Measurements from ENCODE around the gene PPARA. TPM values are rescaled to one million over a fixed set of nuclear protein-coding genes. Genes with fewer than 3 reads are reported as not detected.
"Not testable (repeated sequence)": the region's sequence is repeated elsewhere in the genome, so short reads cannot be mapped to it uniquely, and the experiment has no call there.

The PPARA gene
- total RNA-seq, 1 experiment from 2014 or later: 3.4 TPM

DNA sequence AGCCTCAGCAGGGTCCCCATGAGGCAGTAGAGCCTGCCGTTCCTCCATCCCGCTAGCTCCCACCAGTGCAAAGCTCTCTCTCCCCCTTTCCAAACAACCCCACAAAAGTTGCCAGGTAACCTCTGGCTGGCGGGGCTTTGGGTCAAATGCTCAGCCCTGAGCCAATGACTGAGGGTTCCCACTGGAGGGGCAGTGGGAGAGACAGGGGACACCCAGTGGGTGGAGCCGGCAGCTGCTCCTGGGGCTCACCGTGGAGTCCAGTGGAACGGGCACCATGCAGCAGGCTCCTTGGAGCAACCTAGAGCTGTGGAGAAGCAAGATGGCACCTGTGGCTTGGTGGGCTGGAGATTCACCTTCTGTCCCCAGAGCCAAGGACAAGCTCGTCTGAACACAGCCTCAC is 25.0 kb upstream of the PPARA start:
- no peak for DNase-seq (ENCODE audit: extremely low read depth, low read depth)

DNA sequence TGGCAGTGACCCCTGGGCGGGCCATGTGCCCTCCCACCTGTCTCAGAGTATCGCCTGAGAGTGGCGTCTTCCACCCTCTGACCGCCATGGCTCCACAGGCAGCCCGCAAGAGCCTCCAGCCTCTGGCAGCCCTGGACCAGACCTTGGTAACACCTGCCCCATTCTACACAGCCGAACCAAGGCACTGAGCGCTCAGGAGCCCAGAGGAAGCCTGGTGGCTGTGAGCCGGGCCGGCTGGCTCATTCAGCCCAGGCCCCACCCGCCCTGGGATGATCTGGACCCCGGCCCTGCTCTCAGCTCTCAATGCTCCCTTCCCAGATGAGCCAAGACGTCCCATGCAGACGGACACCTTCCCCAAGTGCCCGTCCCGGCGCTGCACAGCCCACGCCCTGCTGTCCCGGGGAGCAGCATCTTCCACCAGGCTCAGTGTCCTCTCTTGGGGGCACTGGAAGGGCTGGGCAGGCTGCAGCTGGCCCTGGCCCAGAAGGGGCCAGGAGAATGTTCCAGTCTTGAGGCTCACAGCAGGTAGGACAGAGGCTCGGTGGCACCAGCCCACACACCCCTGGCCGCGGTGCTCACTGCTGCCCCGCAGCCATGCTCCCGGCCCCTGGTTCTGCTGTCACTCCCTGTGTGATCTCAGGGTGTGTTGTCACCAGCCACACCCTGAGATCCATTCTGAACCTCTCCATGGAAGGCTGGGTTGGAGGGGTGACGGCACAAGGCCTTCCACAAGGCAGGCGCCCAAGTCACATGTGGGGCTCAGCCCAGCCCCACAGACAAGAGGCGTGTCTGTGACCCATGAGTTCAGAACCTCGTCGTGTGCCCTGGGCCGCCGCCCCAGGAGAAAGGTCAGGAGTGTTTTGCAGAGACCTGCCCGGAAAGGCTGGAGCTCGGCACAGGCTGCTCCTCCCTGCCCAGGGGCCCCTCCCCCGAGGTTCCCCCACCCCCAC is 24.2 kb upstream of the PPARA start:
- no peak for DNase-seq (ENCODE audit: extremely low read depth, low read depth)

DNA sequence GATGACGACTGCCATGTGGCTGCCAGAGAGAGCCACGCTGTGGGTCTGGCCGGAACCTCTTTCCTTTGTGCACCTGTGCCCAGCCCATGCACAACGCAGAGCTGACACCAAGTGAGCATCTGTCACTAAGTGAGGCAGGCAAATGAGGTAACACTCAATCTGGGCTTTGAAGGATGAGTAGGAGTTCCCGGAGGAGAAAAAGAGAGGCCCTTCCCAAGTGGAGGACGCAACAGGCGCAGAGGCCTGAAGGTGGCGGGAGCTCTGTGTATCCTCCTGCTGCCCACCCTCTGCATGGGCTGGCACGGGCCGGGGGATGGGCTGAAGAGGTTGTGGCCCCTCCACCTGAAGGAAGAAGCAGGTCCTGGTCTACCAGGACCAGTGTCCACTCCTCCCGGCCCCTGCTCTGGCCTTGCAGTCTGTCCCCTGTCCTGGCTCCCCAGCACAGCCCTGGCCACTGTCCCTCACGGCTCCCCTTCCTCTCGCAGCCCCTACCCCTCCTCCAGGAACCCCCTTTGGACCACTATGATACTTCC is 23.4 kb upstream of the PPARA start:
- no peak for DNase-seq (ENCODE audit: extremely low read depth, low read depth)

DNA sequence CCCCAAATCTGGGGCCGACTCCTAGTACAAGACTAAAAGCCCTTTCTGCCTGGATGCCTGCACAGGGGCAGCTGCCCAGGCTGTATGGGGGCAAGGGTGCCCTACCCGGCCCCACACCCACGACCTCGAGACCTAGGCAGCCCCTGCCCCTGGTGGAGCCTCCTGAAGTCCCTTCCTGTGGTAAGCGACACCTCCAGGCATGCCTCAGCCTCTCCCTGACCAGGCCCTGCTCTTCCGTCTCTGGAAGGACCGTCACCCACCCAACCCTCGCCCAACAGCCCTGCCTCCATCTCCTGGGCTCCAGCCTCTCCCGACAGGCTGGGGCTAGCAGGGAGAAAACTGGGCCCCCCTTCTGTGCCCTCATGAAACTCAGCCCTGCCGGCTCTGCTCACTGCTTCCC is 22.8 kb upstream of the PPARA start:
- no peak for DNase-seq (ENCODE audit: extremely low read depth, low read depth)

DNA sequence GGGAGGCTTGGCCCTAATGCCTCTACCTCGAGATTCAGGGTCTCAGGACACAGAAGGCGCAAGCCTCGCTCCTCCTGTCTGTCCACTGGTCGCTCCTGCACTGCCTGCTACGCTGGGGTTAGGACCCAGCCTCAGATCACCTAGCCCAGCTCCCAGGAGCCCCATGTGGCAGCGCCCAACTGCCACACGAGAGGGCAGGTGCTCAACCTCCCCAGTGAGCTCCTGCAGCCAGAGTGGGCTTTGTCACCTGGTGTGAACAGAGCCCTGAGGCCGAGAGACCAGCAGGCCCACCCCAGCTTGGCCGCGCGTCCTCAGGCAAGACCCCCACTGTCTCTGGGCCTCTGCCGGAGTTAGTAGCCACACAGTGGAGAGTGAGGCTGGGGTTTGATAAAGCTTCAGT is 21.7 kb upstream of the PPARA start:
- DNase-seq (ENCODE audit: extremely low read depth, low read depth): no peak

DNA sequence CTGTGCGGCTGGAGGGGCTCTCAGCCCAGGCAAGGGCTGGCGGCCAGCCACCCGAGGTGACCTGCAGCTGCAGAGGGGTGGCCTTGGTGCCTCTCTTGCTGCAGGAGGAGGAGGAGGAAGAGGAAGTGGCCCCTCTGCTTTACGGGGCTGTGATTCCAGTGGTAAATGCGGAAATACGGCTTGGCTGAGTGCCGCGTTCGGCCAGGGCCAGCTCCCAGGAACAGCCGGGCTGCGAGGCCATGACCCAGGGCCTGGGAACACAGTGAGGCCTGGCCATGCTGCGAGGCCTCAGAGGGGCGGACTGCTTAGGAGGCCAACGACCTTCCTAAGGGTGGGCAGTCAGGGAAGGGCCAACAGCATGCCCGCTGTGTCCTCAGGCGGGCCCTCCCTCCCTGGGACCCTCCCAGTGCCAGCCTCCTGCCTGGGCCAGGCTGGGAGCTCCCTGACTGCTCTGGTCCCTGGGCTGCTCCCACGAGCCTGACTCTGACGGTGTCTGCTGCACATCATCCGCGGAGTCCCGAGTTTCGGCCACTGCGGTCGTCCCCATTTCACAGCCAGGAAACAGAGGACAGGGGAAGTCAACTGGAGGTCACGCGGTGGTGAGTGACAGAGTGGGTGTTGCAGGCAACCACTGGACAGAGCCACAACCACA is 20.8 kb upstream of the PPARA start:
- DNase-seq (ENCODE audit: extremely low read depth, low read depth): no peak

DNA sequence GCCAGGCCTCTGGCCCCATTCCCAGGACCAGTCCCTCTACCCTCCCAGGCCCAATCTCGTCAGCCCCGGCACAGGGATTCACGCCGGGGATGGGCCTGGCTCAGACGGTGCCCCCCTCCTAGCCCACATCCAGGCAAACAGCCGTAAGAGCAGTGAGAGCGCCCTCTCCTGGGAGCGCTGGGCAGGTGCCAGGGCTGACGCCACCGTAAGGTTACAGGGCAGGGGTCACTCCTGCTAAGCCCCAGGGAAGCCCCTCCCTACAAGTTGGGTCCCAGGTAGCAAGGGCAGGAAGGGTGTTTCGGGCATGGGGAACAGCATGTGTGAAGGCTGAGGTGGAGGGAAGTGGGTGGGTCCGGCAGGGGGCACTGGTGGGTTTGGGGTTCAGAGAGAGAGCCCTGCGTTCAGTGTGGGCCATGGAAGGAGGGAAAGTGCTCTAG is 19.2 kb upstream of the PPARA start:
- DNase-seq (ENCODE audit: extremely low read depth, low read depth): no peak

DNA sequence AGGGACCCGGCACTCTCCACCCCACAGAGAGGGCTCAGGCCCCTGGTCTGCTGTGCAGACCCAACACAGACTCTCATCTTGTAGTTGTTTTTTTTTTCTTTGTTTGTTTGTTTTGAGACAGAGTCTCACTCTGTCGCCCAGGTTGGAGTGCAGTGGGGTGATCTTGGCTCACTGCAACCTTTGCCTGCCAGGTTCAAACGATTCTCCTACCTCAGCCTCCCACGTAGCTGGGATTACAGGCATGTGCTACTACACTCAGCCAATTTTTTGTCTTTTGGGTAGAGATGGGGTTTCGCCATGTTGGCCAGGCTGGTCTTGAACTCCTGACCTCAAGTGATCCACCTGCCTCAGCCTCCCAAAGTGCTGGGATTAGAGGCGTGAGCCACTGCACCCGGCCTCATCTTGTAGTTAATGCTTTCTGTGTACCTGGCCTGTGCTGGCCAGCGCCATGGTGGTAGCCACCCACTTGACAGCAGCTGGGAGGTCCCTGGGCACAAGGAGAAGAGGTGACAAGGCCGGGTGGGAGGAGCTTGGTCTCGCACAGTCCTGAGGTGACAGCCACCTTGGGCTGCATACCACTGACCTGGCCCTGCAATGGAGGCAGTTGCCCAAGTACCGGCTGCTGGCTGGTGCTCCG is 18.0 kb upstream of the PPARA start:
- DNase-seq (ENCODE audit: extremely low read depth, low read depth): not testable (repeated sequence)

DNA sequence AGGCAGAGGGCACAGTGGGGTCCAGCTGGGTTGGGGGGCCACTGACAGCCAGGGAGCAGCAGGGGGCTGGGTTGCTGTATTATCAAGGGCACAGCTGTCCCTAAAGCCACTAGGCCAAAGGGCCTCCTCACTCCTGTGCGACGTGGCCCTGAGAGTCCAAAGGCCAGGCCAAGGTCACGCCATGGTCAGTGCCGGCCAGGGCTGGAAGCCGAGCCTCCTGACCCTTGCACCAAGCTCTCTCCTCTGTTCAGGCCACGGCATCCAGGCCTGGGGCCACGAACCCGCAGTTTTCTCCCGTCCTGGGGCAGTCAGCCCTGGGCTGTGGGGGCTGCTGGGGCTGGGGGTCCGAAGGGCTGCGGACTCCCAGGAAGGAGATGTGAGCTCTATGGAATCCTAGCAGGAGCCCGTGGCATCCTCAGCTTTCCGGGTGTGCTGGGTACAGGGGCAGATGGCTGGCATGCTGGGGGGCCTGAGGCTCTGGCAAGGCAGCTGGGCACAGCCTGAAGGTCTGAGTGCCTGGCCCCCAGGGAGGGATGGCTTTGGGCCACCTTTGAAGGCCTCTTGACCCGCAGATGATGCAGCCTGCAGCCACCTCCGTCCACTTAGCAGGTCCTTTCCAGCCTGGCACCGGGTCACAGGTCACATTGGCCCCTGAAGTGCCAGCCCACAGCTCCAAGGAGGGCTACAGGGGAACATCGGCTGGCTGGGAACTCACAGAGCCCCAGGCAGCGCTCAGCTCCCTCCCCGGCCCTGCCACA is 17.3 kb upstream of the PPARA start:
- DNase-seq (ENCODE audit: extremely low read depth, low read depth): no peak

DNA sequence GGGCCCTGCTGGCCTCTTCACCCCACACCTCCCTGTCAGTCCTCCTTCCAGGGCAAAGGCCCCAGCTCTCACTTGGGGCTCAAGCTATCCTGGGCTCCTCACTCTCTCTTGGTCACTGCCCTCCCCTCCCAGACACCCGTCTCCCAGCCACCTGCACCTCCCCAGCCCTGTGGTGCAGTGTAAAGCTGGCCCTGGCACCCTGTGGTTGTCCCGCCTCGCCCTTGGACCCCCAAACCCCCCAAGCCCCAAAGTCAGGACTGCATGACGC is 16.8 kb upstream of the PPARA start:
- DNase-seq (ENCODE audit: extremely low read depth, low read depth): no peak

DNA sequence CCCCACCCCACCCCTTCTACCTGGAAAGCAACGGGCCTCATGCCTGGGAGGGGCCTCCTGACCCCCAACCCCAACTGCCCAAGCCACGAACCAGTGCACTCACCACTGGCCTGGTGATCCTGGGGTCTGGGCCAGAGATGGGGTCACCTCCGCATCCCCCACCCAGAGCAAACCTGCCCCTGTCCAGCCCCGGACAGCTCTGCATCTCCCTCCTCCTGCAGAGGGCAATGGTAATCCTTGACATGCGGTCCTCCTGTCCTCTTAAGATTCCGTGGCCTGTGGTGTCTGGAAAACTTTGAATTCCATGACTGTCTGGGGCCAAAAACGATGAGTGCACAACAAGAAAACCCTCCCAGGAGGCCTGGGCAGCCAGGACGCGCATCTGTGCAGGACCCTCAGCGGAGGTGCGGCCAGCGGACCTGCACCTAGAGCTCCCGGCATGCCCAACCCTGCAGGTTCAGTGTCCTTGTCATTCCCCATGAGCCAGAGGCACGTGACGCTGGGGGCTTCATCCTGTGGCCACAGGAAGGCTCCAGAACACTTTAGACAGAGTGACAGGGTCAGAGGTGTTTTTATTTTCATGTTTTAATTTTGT is 16.1 kb upstream of the PPARA start:
- no peak for DNase-seq (ENCODE audit: extremely low read depth, low read depth)

DNA sequence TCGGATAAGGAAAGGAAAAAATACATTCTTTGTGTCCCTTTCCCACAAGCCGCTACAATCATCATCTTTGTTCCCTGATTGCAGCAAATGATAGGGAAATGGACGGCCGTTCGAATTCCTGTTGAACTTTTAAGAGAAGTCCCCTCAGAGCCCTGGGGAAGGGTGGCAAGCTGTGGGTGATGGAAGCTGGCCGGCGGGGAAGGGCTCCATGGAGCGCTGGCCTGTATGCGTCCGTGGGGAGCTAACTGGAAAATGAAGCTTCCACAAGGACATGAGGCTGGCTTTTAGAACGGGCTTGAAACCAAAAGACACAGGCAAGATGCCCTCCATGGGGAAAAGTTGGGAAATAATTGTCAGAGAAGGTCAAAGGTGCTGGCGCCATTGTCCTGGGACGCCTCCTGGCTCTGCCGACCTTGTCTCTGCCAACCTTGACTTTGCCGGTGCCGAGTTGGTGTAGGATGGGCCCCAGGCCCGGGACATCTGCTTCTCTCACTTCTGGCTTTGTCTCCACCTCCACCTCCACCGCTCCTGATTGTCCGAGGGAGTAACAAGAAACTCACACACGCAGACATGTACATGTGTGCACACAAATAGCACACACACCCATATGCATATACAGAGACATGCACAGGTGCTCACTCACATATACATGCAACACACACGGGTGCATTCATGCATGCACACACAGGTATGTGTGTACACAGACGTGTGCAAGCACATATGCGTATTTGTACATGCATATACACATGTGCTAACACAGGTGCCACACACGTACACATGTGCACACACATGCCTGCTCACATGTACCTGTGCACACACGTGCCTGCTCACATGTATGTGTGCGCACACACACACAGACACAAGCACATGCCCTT is 14.5 kb upstream of the PPARA start:
- DNase-seq (ENCODE audit: extremely low read depth, low read depth): no peak

DNA sequence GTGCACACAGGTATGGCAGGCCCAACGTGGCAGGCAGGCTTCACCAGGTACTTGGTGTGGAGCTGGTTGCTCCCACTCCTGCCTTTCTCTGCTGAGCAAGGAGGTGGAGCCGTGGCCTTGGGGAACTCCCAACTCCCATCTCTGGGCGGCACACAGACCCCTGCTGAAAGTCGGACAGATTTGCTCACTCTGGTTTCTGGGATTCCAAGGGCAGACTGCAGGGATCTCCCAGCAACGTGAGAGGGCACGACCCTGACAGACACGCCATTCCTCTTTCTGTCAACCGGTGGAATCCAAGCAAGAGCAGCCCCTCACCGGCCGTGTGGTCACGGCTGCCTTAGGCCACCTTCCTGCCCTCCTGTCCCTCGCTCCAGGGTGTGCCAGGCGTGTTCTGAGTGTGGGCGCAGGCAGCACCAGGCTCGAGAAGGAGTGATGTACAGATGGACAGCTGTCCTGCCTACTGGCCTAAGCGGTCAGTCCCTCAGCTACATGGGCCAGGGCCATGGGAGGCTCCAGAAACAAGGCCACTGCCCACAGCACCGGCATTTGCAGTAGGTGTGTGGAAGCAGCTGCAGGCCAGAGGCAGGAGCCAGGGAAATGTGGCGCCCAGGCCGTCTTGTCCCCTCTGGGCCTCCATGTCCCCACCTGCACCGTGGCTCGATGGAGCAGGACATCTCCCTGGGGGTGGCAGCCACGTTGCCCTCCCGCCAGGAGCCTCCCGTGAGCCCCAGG is 13.7 kb upstream of the PPARA start:
- no peak for DNase-seq (ENCODE audit: extremely low read depth, low read depth)

DNA sequence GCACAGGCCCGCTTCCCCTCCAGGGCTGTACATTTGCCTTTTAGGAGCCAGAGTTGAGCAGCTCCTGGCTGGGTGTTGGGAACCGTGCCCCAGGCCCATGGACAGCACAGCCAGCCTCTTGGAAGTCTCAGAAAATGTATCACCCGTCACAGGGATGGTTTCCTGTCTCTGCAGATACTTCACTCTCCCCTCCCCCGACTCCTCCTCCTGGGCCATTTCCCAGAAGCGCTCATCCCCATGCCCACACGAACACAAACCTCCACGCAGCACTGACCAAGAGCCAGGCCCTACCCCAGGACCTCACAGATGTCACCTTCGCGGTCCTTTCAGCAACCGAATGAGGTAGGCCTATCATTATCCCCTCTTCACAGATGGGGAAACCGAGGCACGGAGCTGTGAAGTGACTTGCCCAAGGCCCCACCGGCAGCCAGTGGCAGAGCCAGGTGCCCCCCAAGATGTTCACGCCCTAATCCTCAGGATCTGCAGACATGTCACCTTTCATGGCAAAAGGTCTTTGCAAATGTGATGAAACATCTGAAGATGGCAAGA is 13.0 kb upstream of the PPARA start:
- DNase-seq (ENCODE audit: extremely low read depth, low read depth): no peak

DNA sequence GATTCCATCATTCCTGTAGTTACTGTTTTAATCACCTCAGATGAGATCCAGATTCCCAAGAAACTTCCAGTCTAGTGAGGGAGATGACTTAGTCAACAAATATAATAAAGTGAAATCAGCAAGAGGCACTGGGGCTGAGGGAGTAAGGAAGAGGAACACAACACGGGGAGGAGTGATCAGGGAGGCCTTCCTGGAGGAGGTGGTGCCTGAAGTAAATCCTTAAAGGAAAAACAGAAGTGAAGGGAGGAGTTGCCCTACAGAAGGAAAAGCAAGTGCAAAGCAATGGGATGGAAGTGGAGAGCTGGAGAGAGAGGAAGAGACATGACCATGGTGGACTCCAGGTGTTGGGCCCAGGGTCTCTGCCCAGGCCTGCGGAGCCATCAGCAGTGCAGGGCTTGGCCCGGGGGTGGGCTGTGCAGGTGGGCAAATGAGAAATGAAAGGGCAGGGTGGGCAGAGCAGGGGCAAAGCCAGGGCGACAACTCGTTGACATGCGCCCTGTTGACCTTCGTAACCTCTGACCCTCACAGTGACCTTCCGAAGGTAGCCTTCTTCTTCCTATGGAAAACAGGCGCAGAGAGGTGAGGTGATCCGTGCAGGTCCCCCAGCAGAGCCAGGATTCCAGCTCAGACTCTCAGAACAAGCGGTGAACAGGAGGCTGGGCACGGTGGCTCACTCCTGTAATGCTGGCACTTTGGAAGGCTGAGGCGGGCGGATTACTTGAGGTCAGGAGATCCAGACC is 12.1 kb upstream of the PPARA start:
- DNase-seq (ENCODE audit: extremely low read depth, low read depth): no peak

DNA sequence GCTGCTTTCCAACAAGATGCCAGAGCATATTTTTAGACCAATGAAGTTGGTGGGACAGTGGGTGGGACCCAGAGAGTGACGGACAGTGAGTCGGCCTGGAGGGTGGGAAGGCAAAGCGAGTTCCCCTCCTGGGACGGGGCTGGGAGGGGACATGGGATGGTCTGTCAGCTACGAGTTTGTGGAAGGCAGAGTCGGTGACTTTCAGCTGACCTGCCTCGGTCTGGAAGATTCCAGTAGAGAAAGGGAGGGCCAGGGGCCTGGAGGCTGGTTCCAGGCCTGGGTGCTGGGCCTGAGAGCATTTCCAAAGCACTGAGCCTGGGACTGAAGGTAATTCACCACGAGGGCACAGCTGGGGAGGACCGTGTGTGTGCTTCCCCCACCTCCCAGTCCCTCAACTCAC is 10.9 kb upstream of the PPARA start:
- DNase-seq (ENCODE audit: extremely low read depth, low read depth): not testable (repeated sequence)

DNA sequence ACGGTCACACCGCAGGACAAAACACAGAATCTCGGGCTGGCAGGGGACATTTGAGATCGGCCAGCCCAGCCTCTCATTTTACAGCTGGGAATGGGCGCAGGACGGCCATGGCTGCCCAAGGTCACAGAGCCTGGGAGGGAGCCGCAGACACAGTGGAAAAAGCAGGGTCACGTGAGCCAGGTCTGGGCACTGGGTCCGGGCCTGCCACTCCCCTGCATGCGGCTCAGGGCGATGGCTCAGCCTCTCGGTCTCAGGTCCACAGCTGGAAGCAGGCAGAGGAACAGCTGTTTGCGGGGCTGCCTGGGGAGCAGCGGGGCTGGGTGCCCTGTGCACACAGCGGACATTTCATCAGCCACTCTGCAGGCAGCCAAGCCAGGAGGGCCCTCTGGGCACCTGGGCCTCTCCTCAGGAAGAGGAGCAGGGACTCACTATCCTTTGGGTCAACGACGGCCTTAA is 10.4 kb upstream of the PPARA start:
- no peak for DNase-seq (ENCODE audit: extremely low read depth, low read depth)
